ENCODE data around the gene HECTD1. TPM values are rescaled to one million over a fixed set of nuclear protein-coding genes. Genes with fewer than 3 reads are reported as not detected.

Gene HECTD1
- total RNA-seq, 1 experiment from 2014 or later: 160 TPM

GRCh38 chr14:31209605-31210004 lies 2.0 kb upstream of the HECTD1 start:
- Histone ChIP-seq H3K4me1 (ENCODE audit: control insufficient read depth in 1 of 2, insufficient read depth in 2 of 2, low read length in 2 of 2) (peaks cover 18 to 28% of the 10 kb centered on the region in 2 experiments), H3K9me2 (ENCODE audit: insufficient read depth) (no peaks in the 10 kb centered on the region), H3K4me3 (replicated peaks in 1 of 2; ENCODE audit: low read depth in 1 of 2, low read length in 2 of 2) (no peak overlapping the region), H3K9ac (ENCODE audit: low read length) (no peak overlapping the region), H3K79me2 (ENCODE audit: insufficient read depth, low read length) (peaks cover 29% of the 10 kb centered on the region), H3K36me3 (ENCODE audit: control insufficient read depth in 1 of 2, insufficient read depth in 2 of 2, low read length in 2 of 2) (no peaks in the 10 kb centered on the region; a peak in 1 of 4 replicates), H2AFZ (ENCODE audit: low read depth, low read length, poor library complexity, severe bottlenecking) (no peak overlapping the region), H3K9me3 (ENCODE audit: control insufficient read depth in 1 of 2, insufficient read depth in 1 of 2, low read depth in 1 of 2, low read length in 2 of 2) (no peaks in the 10 kb centered on the region), H3K4me2 (ENCODE audit: low read length) (no peak overlapping the region), H3K27ac (ENCODE audit: low read depth, low read length) (peak overlapping the region; percentile 99; the same call in 1 of the 2 replicates), H3K27me3 (ENCODE audit: insufficient read depth, low read length) (no peaks in the 10 kb centered on the region), H4K20me1 (ENCODE audit: insufficient read depth) (no peaks in the 10 kb centered on the region; the same call in 1 of the 2 replicates)
- CTCF ChIA-PET: interaction anchor here (2.8 kb wide), 1 partner anchor 8 kb away, joined by 13 read pairs; no protein-coding TSS in a partner anchor
- TF ChIP-seq JUND (IDR thresholded peaks at IDR 0.05) (no peak), RAD21 (IDR thresholded peaks at IDR 0.05; ENCODE audit: low read depth) (no peak), REST (IDR thresholded peaks at IDR 0.05; ENCODE audit: low read depth) (no peak), POLR2A (IDR thresholded peaks at IDR 0.05; ENCODE audit: borderline replicate concordance, extremely low read depth, insufficient read depth, insufficient read length) (no peak), ZFX (IDR thresholded peaks at IDR 0.05) (no peak), EZH2phosphoT487 (IDR thresholded peaks at IDR 0.05; ENCODE audit: borderline replicate concordance) (no peak), SIN3A (IDR thresholded peaks at IDR 0.05; ENCODE audit: low read depth) (no peak), CEBPB (IDR thresholded peaks at IDR 0.05; ENCODE audit: low read depth) (no peak), FOSL1 (IDR thresholded peaks at IDR 0.05; ENCODE audit: low read depth) (no peak), ZBTB33 (IDR thresholded peaks at IDR 0.05; ENCODE audit: extremely low read depth, insufficient replicate concordance, low read length) (no peak), ELF1 (IDR thresholded peaks at IDR 0.05; ENCODE audit: borderline replicate concordance, low read depth) (no peak), EZH2 (IDR thresholded peaks at IDR 0.05) (no peak), MAX (IDR thresholded peaks at IDR 0.05) (no peak), POLR2AphosphoS5 (IDR thresholded peaks at IDR 0.05; ENCODE audit: low read depth, low read length) (no peak), CTCF (IDR thresholded peaks at IDR 0.05 in 2 of 3, conservative IDR thresholded peaks at IDR 0.05 in 1 of 3; ENCODE audit: borderline replicate concordance in 1 of 3, insufficient read depth in 1 of 3, low read depth in 2 of 3, low read length in 2 of 3) (no peak), TCF7L2 (IDR thresholded peaks at IDR 0.05; ENCODE audit: borderline replicate concordance, extremely low read depth, insufficient read depth, insufficient read length) (no peak), CBX3 (IDR thresholded peaks at IDR 0.05; ENCODE audit: low read depth) (no peak), YY1 (IDR thresholded peaks at IDR 0.05; ENCODE audit: extremely low read depth, insufficient replicate concordance, low read depth, low read length) (no peak), SP1 (IDR thresholded peaks at IDR 0.05; ENCODE audit: low read depth) (no peak), ATF3 (IDR thresholded peaks at IDR 0.05) (no peak)
- BruUV-seq (replicated peaks): no TSS peak
- DNase-seq (ENCODE audit: low read depth, low spot score): no peak
- RAD21 ChIA-PET (ENCODE audit: low non-redundant PET in 1 of 2, low total read pairs in 2 of 2, uncharacterized antibody in 2 of 2, unreplicated experiment in 2 of 2): no interaction called here
- no peak for ATAC-seq
- POLR2A ChIA-PET: interaction anchor here (0.7 to 4.2 kb wide), 4 partner anchors 20 to 252 kb away, joined by 3 to 29 read pairs (median 4); partner anchors contain the start of gene HEATR5A
- intact Hi-C loops (cut with micrococcal nuclease): loop anchor here (10.0 kb wide), 1 partner anchor 145 kb away; no protein-coding TSS in a partner anchor

Data from HCT116 (cell line).